ENCODE data around the gene CLECL1.
A peak's percentile ranks its signal among the peaks of the same experiment; 100 is the strongest.
"Not testable (repeated sequence)": the region's sequence is repeated elsewhere in the genome, so short reads cannot be mapped to it uniquely, and the experiment has no call there.

The CLECL1 gene

DNA sequence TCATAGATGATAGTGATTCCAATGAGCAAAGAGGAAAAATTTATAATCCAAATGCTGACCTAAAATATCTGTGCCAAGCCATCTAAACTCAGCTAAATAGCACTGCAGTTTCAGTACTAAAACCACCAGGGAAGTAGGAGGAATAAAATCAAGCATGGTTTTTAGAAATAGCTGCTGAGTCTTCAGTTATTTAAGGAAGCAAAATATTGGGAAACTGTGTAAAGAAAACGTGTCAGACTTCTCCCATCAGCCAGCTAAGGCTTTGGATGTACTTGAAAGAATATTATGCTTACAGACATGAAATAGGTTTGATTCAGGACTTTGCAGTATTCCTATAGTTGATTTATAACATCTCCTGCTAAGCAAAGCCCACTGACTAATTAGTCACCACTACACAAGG is 38.7 kb downstream of the CLECL1 start:
- no peak for DNase-seq (ENCODE audit: low read depth)

DNA sequence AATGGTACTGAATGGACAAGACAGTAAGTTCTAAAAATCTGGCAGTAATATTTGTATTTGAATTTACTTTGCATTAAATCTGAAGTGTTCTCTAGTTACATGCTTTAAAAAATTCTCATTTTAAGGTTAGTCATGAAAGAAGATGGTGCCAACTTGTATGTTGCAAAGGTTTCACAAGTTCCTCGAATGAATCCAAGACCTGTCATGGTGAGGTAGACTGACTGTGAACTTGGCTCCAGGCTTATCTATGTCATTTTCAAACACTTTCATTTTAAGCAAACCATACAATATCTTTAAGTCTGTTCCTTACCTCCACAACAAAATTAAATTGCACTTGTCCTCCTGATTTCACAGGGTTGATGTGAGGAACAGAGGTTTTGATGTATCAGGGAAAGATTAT is 40.0 kb downstream of the CLECL1 start:
- no peak for DNase-seq (ENCODE audit: low read depth)

DNA sequence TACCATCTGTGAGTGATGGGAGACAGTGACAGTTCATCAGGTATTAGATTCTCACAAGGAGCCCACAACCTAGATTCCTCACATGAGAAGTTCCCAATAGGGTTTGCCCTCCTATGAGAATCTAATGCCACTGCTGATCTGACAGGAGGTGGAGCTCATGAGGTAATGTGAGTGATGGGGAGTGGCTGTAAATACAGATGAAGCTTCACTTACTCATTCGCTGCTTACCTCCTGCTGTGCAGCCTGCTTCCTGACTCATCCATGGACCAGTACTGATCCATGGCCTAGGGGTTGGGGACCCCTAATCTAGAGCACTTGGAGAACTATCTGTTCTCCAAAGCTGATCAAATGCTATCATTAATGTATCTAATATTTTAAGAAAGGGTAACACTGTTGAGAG is 45.7 kb downstream of the CLECL1 start:
- no peak for DNase-seq (ENCODE audit: low read depth)

DNA sequence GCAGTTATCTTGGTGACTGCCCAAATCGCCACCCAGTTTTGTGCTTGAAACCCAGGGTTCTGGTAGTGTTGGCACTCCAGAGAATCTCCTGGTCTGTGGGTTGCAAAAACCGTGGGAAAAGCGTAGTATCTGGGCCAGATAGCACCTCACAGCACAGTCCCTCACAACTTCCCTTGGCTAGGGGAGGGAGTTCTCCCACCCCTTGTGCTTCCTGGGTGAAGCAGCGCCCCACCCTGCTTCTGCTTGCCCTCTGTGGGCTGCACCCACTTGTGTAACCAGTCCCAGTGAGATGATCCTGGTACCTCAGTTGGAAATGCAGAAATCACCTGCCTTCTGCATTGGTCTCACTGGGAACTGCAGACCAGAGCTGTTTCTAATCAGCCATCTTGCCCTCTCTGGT is 47.0 kb downstream of the CLECL1 start:
- no peak for DNase-seq (ENCODE audit: low read depth)

DNA sequence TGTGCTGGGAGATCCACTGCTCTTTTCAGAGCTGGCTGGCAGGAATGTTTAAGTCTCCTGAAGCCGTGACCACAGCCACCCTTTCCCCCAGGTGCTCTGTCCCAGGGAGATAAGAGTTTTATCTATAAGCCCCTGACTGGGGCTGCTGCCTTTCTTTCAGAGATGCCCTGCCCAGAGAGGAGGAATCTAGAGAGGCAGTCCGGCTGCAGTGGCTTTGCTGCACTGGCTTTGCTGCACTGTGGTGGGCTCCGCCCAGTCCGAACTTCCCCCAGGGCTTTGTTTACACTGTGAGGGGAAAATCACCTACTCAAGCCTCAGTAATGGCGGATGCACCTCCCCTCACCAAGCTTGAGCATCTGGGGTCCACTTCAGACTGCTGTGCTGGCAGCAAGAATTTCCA is 47.5 kb downstream of the CLECL1 start:
- DNase-seq (ENCODE audit: low read depth): not testable (repeated sequence)

DNA sequence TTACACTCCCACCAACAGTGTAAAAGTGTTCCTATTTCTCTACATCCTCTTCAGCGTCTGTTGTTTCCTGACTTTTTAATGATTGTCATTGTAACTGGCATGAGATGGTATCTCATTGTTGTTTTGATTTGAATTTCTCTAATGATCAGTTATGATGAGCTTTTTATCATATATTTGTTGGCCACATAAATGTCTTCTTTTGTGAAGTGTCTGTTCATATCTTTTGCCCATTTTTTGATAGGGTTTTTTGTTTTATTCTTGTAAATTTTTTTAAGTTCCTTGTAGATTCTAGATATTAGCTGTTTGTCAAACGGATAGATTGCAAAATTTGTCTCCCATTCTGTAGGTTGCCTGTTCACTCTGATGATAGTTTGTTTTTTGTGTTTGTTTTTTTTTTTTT is 49.9 kb downstream of the CLECL1 start:
- DNase-seq (ENCODE audit: low read depth): not testable (repeated sequence)

DNA sequence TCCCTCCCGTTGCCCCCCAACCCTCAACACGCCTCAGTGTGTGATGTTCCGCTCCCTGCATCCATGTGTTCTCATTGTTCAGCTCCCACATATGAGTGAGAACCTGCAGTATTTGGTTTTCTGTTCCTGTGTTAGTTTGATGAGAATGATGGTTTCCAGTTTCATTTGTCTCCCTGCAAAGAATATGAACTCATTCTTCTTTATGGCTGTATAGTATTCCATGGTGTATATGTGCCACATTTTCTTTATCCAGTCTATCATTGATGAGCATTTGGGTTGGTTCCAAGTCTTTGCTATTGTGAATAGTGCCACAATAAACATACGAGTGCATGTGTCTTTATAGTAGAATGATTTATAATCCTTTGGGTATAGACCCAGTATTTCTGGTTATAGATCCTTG is 50.4 kb downstream of the CLECL1 start:
- not testable (repeated sequence) for DNase-seq (ENCODE audit: low read depth)

DNA sequence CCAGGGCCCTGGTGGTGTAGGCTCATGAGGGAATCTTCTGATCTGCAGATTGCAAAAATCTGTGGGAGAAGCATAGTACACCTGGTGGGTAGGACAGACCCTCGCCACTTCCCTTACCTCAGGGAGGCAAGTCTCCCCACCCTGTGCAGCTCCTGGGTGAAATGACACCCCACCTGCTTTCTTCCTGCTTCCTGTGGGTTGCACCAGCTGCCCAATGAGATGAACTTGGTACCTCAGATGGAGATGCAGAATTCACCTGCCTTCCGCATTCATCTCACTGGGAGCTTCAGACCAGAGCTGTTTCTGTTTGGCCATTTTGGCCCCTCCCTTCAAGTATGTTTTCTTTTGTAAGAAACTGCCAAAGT is 58.7 kb downstream of the CLECL1 start:
- no peak for DNase-seq (ENCODE audit: low read depth)

DNA sequence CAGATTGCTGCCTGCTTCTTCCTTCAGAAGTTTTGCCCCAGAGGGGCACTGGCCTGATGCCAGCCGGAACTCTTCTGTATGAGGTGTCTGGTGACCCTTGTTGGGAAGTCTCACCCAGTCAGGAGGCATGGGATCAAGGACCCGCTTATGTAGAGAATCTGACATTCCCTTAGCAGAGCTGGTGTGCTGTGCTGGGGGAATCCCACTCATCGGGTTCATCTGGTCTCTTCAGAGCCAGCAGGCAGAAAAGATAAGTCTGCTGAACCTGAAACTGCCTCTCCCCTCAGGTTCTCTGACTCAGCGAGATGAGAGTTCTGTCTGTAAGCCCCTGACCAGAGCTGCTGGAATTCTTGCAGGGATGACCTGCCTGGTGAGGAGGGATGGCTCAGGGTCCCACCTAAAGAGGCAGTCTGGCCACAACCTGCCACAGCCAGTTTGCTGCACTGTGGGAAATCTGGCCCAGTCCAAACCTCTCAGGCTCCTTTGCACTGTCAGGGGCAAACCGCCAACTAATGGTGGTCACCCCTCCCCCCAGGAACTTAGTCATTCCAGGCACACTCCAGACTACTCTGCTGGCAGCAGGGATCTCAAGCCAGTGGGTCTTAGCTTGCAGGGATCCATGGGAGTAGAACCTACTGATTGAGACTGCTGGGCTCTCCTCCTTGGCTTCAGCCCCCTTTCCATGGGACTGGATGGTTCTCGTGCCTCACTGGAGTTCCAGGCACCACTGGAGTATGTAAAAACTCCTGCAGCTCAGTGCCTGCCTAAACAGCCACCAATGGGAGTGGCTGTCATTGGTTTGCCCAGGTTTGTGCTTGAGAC is 59.3 kb downstream of the CLECL1 start:
- peak; percentile 67 for DNase-seq (ENCODE audit: low read depth)

Data from non-pigmented ciliary epithelial cell (primary cell).